GM21723 (cell line): ENCODE results near the gene NCR3LG1.

Source experiments
- ATAC-seq: cut with Tn5 transposase; IDR thresholded peaks from one replicate; pipeline ENCODE4 v1.9.1; 2021; ENCODE audit warnings: mild to moderate bottlenecking, moderate library complexity; ENCODE audit not compliant: unreplicated experiment

NCR3LG1 gene

GRCh38 chr11:17391493-17392355 lies 40.1 kb downstream of the NCR3LG1 start:
- ATAC-seq = no peak

GRCh38 chr11:17392872-17393271 lies 41.3 kb downstream of the NCR3LG1 start:
- no peak for ATAC-seq

- ATAC-seq = no peak
These were observed 41.9 kb downstream of the NCR3LG1 start for GRCh38 chr11:17393472-17393871.

GRCh38 chr11:17394743-17395390 lies 43.3 kb downstream of the NCR3LG1 start:
- no peak for ATAC-seq

GRCh38 chr11:17395554-17395961 lies 44.0 kb downstream of the NCR3LG1 start:
- no peak for ATAC-seq

GRCh38 chr11:17395978-17396377 lies 44.4 kb downstream of the NCR3LG1 start:
- no peak for ATAC-seq

GRCh38 chr11:17396598-17397310 lies 45.2 kb downstream of the NCR3LG1 start:
- ATAC-seq = no peak

GRCh38 chr11:17397311-17398002 lies 45.9 kb downstream of the NCR3LG1 start:
- no peak for ATAC-seq

- no peak for ATAC-seq
These were observed 47.6 kb downstream of the NCR3LG1 start for GRCh38 chr11:17399236-17399635.

- ATAC-seq = no peak
These were observed 48.6 kb downstream of the NCR3LG1 start for GRCh38 chr11:17400048-17400775.

GRCh38 chr11:17401316-17401715 lies 49.7 kb downstream of the NCR3LG1 start:
- ATAC-seq = no peak

- ATAC-seq = no peak
These were observed 50.2 kb downstream of the NCR3LG1 start for GRCh38 chr11:17401841-17402240.

- no peak for ATAC-seq
These were observed 50.9 kb downstream of the NCR3LG1 start for GRCh38 chr11:17402486-17402885.

- ATAC-seq = no peak
These were observed 52.6 kb downstream of the NCR3LG1 start for GRCh38 chr11:17403980-17404759.

GRCh38 chr11:17405232-17406005 lies 53.8 kb downstream of the NCR3LG1 start:
- ATAC-seq = no peak

GRCh38 chr11:17406082-17406817 lies 54.6 kb downstream of the NCR3LG1 start:
- ATAC-seq = no peak

GRCh38 chr11:17406818-17407149 lies 55.2 kb downstream of the NCR3LG1 start:
- no peak for ATAC-seq

- no peak for ATAC-seq
These were observed 56.0 kb downstream of the NCR3LG1 start for GRCh38 chr11:17407575-17407974.
